Panc1 (cell line): ENCODE results near the gene ZBP1. TPM values are rescaled to one million over a fixed set of nuclear protein-coding genes. Genes with fewer than 3 reads are reported as not detected.

Source experiments
- ATAC-seq: fragments of 200-7000 bp; cut with Tn5 transposase; 2 replicates; pipeline ENCODE4 v1.9.1; 2020; ENCODE audit warnings: mild to moderate bottlenecking, moderate library complexity
- BruUV-seq: library from RNA; stranded (reverse); fragments of 400-500 nt; replicated peaks from 2 replicates; lab custom pipeline; 2021; lab: Mats Ljungman, UMichigan
- CTCF ChIA-PET: fragments of 300-600 bp; sonication (Branson Sonifier 250); formaldehyde crosslinking; loops from one replicate; lab custom pipeline; 2022; ENCODE audit warnings: antibody characterized with exemption; lab: Charles Lee
- POLR2A ChIA-PET: fragments of 300-600 bp; sonication (Branson Sonifier 250); formaldehyde crosslinking; loops from one replicate; lab custom pipeline; 2022; ENCODE audit warnings: antibody characterized with exemption; lab: Charles Lee
- DNase-seq: peaks from one replicate; pipeline ENCODE4 v3.0.0-alpha.2; 2010; ENCODE audit warnings: low read depth, low spot score
- H3K27ac ChIP-seq: 2 replicates; pipeline ENCODE4 v1.5.1; 2011; ENCODE audit warnings: mild to moderate bottlenecking, low read length, inconsistent platforms
- H3K27me3 ChIP-seq: fragments of 200-500 bp; sonication (Bioruptor generic); 2 replicates; pipeline ENCODE4 v1.6.0; 2014; ENCODE audit warnings: low read length, inconsistent platforms; ENCODE audit not compliant: control insufficient read depth, insufficient read depth
- H3K36me3 ChIP-seq: fragments of 200-500 bp; sonication (Bioruptor generic); 2 replicates; pipeline ENCODE4 v1.5.1; 2014; ENCODE audit warnings: inconsistent platforms, mild to moderate bottlenecking, low read length, moderate library complexity; ENCODE audit not compliant: control insufficient read depth, insufficient read depth
- H3K4me1 ChIP-seq: 2 replicates; pipeline ENCODE4 v1.5.1; 2011; ENCODE audit warnings: inconsistent platforms, mild to moderate bottlenecking, low read length, moderate library complexity; ENCODE audit not compliant: control insufficient read depth, insufficient read depth
- H3K4me3 ChIP-seq, 2 experiments: 2 replicates each; pipeline ENCODE4 v1.5.1; 2011 to 2012; ENCODE audit warnings: low read depth in 2 of 2, low read length in 2 of 2, mild to moderate bottlenecking in 2 of 2, inconsistent platforms in 1 of 2, moderate library complexity in 1 of 2
- H3K9me3 ChIP-seq: fragments of 200-500 bp; sonication (Bioruptor generic); 2 replicates; pipeline ENCODE4 v1.5.1; 2014; ENCODE audit warnings: low read depth, mild to moderate bottlenecking, inconsistent platforms, low read length, moderate library complexity; ENCODE audit not compliant: control insufficient read depth, insufficient read depth
- POLR2AphosphoS5 ChIP-seq: IDR thresholded peaks from 2 replicates; pipeline ENCODE4 v1.6.1; 2012; ENCODE audit warnings: mild to moderate bottlenecking, low read depth, low read length, moderate library complexity
- REST ChIP-seq, 2 experiments: IDR thresholded peaks; 2 replicates each; pipeline ENCODE4 v1.6.1; 2011 to 2012; ENCODE audit warnings: low read depth in 2 of 2, control low read depth in 1 of 2, low read length in 1 of 2, mild to moderate bottlenecking in 1 of 2, moderate library complexity in 1 of 2; ENCODE audit not compliant: insufficient read depth in 1 of 2
- SIN3A ChIP-seq: IDR thresholded peaks from 2 replicates; pipeline ENCODE4 v1.6.1; 2012; ENCODE audit warnings: low read depth, mild to moderate bottlenecking, low read length, moderate library complexity, borderline replicate concordance; ENCODE audit not compliant: insufficient read depth
- TCF7L2 ChIP-seq: IDR thresholded peaks from 2 replicates; pipeline ENCODE4 v1.6.1; 2011; ENCODE audit warnings: mild to moderate bottlenecking, low read depth, low read length, inconsistent platforms
- in situ Hi-C: cut with HindIII; loops from 2 replicates; pipeline ENCODE4 v1.10.0; 2016; ENCODE audit warnings: low sequenced_read_pairs, low pct_unique_long_range_greater_than_20kb
- intact Hi-C: fragments of 100-400 bp; cut with micrococcal nuclease; formaldehyde crosslinking; loops from one replicate; pipeline ENCODE4 v1.10.0; 2022; ENCODE audit not compliant: unreplicated experiment
- total RNA-seq: library from RNA; stranded (reverse); gene quantifications from one replicate; pipeline ENCODE4 v1.2.1, GENCODE V29; 2021; ENCODE audit not compliant: unreplicated experiment
- TF ChIP-seq, protein P1 (sequence below): fragments of 450-650 bp; IDR thresholded peaks from 2 replicates; pipeline ENCODE4 v1.5.1; 2017; ENCODE audit warnings: mild to moderate bottlenecking

Gene ZBP1
- total RNA-seq, 1 experiment from 2014 or later: not detected

GRCh38 chr20:57574954-57575353 lies 45.3 kb downstream of the ZBP1 start:
- peaks cover 20% of the 10 kb centered on the region; the same call in 1 of the 2 replicates for H3K27me3 ChIP-seq
- no TSS peak for BruUV-seq
- no peak overlapping the region for H3K4me3 ChIP-seq

GRCh38 chr20:57573894-57574293 lies 46.3 kb downstream of the ZBP1 start:
- Histone ChIP-seq H3K4me1 (no peaks in the 10 kb centered on the region), H3K36me3 (no peaks in the 10 kb centered on the region; the same call in 1 of the 2 replicates), H3K27ac (no peak overlapping the region), H3K27me3 (peaks cover 17% of the 10 kb centered on the region; the same call in 1 of the 2 replicates), H3K4me3 (no peak overlapping the region), H3K9me3 (no peaks in the 10 kb centered on the region)
- TF ChIP-seq, protein P1, sequence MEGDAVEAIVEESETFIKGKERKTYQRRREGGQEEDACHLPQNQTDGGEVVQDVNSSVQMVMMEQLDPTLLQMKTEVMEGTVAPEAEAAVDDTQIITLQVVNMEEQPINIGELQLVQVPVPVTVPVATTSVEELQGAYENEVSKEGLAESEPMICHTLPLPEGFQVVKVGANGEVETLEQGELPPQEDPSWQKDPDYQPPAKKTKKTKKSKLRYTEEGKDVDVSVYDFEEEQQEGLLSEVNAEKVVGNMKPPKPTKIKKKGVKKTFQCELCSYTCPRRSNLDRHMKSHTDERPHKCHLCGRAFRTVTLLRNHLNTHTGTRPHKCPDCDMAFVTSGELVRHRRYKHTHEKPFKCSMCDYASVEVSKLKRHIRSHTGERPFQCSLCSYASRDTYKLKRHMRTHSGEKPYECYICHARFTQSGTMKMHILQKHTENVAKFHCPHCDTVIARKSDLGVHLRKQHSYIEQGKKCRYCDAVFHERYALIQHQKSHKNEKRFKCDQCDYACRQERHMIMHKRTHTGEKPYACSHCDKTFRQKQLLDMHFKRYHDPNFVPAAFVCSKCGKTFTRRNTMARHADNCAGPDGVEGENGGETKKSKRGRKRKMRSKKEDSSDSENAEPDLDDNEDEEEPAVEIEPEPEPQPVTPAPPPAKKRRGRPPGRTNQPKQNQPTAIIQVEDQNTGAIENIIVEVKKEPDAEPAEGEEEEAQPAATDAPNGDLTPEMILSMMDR: peak; percentile 64
- no peak for TF ChIP-seq TCF7L2
- no peak for TF ChIP-seq SIN3A
- POLR2A ChIA-PET: no interaction called here
- no peak for ATAC-seq
- CTCF ChIA-PET: interaction anchor here (0.6 kb wide), 1 partner anchor 585 kb away, joined by 9 read pairs; no protein-coding TSS in a partner anchor
- BruUV-seq: no TSS peak
- no peak for DNase-seq
- intact Hi-C loops: no loop called here
- in situ Hi-C loops: no loop called here

More at GRCh38 chr20:57574954-57575353, 45.3 kb downstream of the ZBP1 start:
- Histone ChIP-seq H3K27ac (no peak overlapping the region), H3K9me3 (no peaks in the 10 kb centered on the region), H3K4me1 (no peaks in the 10 kb centered on the region), H3K36me3 (no peaks in the 10 kb centered on the region; the same call in 1 of the 2 replicates)
- DNase-seq (no peak), ATAC-seq (no peak)
- ChIA-PET POLR2A (no interaction called here), CTCF (interaction anchor here (0.6 kb wide), 1 partner anchor 482 kb away, joined by 4 read pairs; no protein-coding TSS in a partner anchor)
- TF ChIP-seq TCF7L2 (no peak), REST (IDR thresholded peaks at IDR 0.05; ENCODE audit: insufficient read depth in 1 of 2, low read depth in 2 of 2, low read length in 1 of 2) (no peak), POLR2AphosphoS5 (no peak), SIN3A (no peak)
- TF ChIP-seq, protein P1: no peak
- in situ Hi-C loops: no loop called here
- intact Hi-C loops: no loop called here
